IPS DF 6.9 (cell line): ENCODE data around the gene LRP4.

Experiments used
- DNase-seq: peaks from one replicate; pipeline ENCODE4 v3.0.0-alpha.2; 2013; ENCODE audit warnings: low read depth, low spot score
- H3K27ac ChIP-seq: one replicate; pipeline ENCODE4 v1.5.1; 2013; ENCODE audit warnings: low read length, control low read depth
- H3K27me3 ChIP-seq: 2 replicates; pipeline ENCODE4 v1.6.1; 2013; ENCODE audit warnings: mild to moderate bottlenecking, low read length; ENCODE audit not compliant: control insufficient read depth, insufficient read depth
- H3K36me3 ChIP-seq: 2 replicates; pipeline ENCODE4 v1.6.1; 2013; ENCODE audit warnings: low read length; ENCODE audit not compliant: control insufficient read depth, insufficient read depth
- H3K4me1 ChIP-seq: 2 replicates; pipeline ENCODE4 v1.6.1; 2013; ENCODE audit warnings: low read length; ENCODE audit not compliant: control insufficient read depth, insufficient read depth
- H3K4me3 ChIP-seq: 2 replicates; pipeline ENCODE4 v1.5.1; 2013; ENCODE audit warnings: mild to moderate bottlenecking, low read length
- H3K9me3 ChIP-seq: 2 replicates; pipeline ENCODE4 v1.6.1; 2013; ENCODE audit warnings: low read length, inconsistent platforms; ENCODE audit not compliant: control insufficient read depth, insufficient read depth
- WGBS: extraction: QIAGEN DNeasy Blood & Tissue Kit; methylation state at CpG from one replicate; pipeline ENCODE4 v1.1.7; 2013; ENCODE audit warnings: mixed read lengths, missing lambda C conversion rate; ENCODE audit not compliant: insufficient read length, insufficient coverage; 5-methylcytosine and 5-hydroxymethylcytosine counted together

Gene LRP4

GRCh38 chr11:46876471-46876870 is 41.9 kb downstream of the LRP4 start:
- no peak for DNase-seq
- Histone ChIP-seq H3K27me3 (no peaks in the 10 kb centered on the region), H3K9me3 (no peaks in the 10 kb centered on the region), H3K4me3 (no peak overlapping the region), H3K27ac (no peak overlapping the region), H3K36me3 (peaks cover 26% of the 10 kb centered on the region), H3K4me1 (no peaks in the 10 kb centered on the region)
- no CpG with 5 or more reads among the region's 11 CpGs for WGBS

GRCh38 chr11:46874586-46874985 is 43.8 kb downstream of the LRP4 start:
- H3K4me3 ChIP-seq: no peak overlapping the region
- no CpG with 5 or more reads among the region's 6 CpGs for WGBS
- H3K4me1 ChIP-seq: no peaks in the 10 kb centered on the region
- no peak for DNase-seq
- H3K36me3 ChIP-seq: peaks cover 26% of the 10 kb centered on the region
- H3K9me3 ChIP-seq: no peaks in the 10 kb centered on the region
- H3K27me3 ChIP-seq: no peaks in the 10 kb centered on the region
- H3K27ac ChIP-seq: no peak overlapping the region

GRCh38 chr11:46868912-46869311 is 49.4 kb downstream of the LRP4 start:
- no peaks in the 10 kb centered on the region for H3K4me1 ChIP-seq
- peaks cover 13% of the 10 kb centered on the region; the same call in 1 of the 2 replicates for H3K36me3 ChIP-seq
- no peak overlapping the region for H3K4me3 ChIP-seq
- WGBS: no CpG with 5 or more reads among the region's 6 CpGs
- H3K27ac ChIP-seq: no peak overlapping the region
- no peak for DNase-seq
- no peaks in the 10 kb centered on the region for H3K9me3 ChIP-seq
- no peaks in the 10 kb centered on the region for H3K27me3 ChIP-seq

DNA sequence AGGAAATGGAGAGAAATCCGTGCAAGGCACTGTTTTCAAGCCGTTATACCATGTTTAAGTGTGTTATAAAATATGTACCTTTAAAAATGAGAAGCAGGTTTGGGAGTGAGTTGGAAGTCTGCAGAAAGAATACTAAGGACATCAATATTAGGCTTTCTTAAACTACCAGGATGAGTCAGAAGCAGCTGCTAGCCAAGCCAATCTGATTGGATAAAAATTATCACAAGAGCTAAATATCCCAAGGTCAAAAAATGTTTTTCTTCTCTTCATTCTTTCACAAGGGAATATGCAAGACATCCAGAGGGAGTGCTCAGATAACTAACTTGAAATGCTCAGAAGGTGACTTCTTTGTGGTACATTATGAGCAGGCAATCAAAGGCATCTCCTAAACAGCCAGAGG is 53.0 kb downstream of the LRP4 start:
- Histone ChIP-seq H3K9me3 (no peaks in the 10 kb centered on the region), H3K27me3 (no peaks in the 10 kb centered on the region), H3K4me3 (no peak overlapping the region), H3K27ac (no peak overlapping the region), H3K4me1 (no peaks in the 10 kb centered on the region), H3K36me3 (peaks cover 8% of the 10 kb centered on the region; the same call in 1 of the 2 replicates)
- no CpG with 5 or more reads among the region's 2 CpGs for WGBS
- no peak for DNase-seq

DNA sequence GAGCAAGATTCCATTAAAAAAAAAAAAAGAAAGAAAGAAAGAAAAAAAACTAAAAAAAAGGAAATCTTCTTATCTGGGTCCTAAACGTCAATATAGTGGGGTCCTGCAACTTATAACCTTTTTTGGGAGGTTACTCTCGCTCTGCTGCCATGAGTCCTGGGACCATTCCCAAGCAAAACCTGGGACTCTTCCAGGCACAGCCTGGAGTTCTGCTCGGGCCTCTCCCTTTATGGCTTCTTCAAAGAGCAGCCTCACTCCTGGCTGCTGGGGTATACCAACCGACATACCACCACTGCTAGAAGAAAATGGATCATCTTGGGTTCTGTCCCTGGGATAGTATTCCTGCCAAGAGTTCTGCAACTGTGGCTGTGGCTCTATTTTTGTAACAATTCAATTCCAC is 58.1 kb downstream of the LRP4 start:
- Histone ChIP-seq H3K27ac (no peak overlapping the region), H3K4me1 (no peaks in the 10 kb centered on the region), H3K4me3 (no peak overlapping the region), H3K27me3 (no peaks in the 10 kb centered on the region), H3K9me3 (no peaks in the 10 kb centered on the region), H3K36me3 (peaks cover 9% of the 10 kb centered on the region; the same call in 1 of the 2 replicates)
- WGBS: no CpG with 5 or more reads among the region's 4 CpGs
- DNase-seq: no peak

GRCh38 chr11:46858920-46859546 is 59.3 kb downstream of the LRP4 start:
- H3K36me3 ChIP-seq: peaks cover 9% of the 10 kb centered on the region; the same call in 1 of the 2 replicates
- no CpG with 5 or more reads among the region's 12 CpGs for WGBS
- no peaks in the 10 kb centered on the region for H3K27me3 ChIP-seq
- DNase-seq: no peak
- H3K27ac ChIP-seq: no peak overlapping the region
- H3K4me3 ChIP-seq: no peak overlapping the region
- no peaks in the 10 kb centered on the region for H3K9me3 ChIP-seq
- H3K4me1 ChIP-seq: no peaks in the 10 kb centered on the region

DNA sequence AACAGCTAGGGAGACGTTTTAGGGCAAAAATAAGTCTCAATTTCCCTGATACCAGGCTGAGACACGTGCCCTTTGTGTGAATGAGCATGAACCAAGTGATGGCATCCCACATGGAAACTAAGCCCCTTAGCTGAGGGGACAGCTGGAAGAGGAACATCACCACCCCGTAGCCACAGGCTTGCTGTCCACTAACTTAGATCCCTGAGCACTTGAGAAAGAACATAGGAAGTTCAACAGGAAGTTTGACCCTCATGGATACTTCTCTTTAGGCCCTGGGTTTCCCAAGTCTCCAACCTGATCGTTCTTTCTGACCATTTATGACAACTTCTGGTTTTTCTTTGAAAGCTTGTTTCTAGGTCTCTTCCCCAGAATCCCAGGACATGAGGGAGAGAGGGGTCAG is 60.7 kb downstream of the LRP4 start:
- H3K4me1 ChIP-seq: no peaks in the 10 kb centered on the region
- H3K4me3 ChIP-seq: no peak overlapping the region
- no CpG with 5 or more reads among the region's 4 CpGs for WGBS
- H3K27me3 ChIP-seq: no peaks in the 10 kb centered on the region
- H3K9me3 ChIP-seq: no peaks in the 10 kb centered on the region
- DNase-seq: no peak
- H3K27ac ChIP-seq: no peak overlapping the region
- peaks cover 4% of the 10 kb centered on the region; the same call in 1 of the 2 replicates for H3K36me3 ChIP-seq

GRCh38 chr11:46856605-46857343 is 61.6 kb downstream of the LRP4 start:
- no CpG with 5 or more reads among the region's 5 CpGs for WGBS
- Histone ChIP-seq H3K27me3 (no peaks in the 10 kb centered on the region), H3K4me3 (no peak overlapping the region), H3K9me3 (no peaks in the 10 kb centered on the region), H3K4me1 (no peaks in the 10 kb centered on the region), H3K27ac (no peak overlapping the region), H3K36me3 (peaks cover 4% of the 10 kb centered on the region; the same call in 1 of the 2 replicates)
- DNase-seq: no peak

GRCh38 chr11:46855863-46856262 is 62.5 kb downstream of the LRP4 start:
- DNase-seq: no peak
- no peaks in the 10 kb centered on the region for H3K27me3 ChIP-seq
- no peaks in the 10 kb centered on the region for H3K9me3 ChIP-seq
- no peak overlapping the region for H3K4me3 ChIP-seq
- H3K27ac ChIP-seq: no peak overlapping the region
- peaks cover 4% of the 10 kb centered on the region; the same call in 1 of the 2 replicates for H3K36me3 ChIP-seq
- no peaks in the 10 kb centered on the region for H3K4me1 ChIP-seq
- WGBS: no CpG with 5 or more reads among the region's 2 CpGs

- H3K4me1 ChIP-seq: no peaks in the 10 kb centered on the region
- peaks cover 4% of the 10 kb centered on the region; the same call in 1 of the 2 replicates for H3K36me3 ChIP-seq
- no peak overlapping the region for H3K4me3 ChIP-seq
- DNase-seq: no peak
- no peak overlapping the region for H3K27ac ChIP-seq
- no peaks in the 10 kb centered on the region for H3K27me3 ChIP-seq
- no CpG with 5 or more reads among the region's 3 CpGs for WGBS
- no peaks in the 10 kb centered on the region for H3K9me3 ChIP-seq
These were observed 63.2 kb downstream of the LRP4 start for GRCh38 chr11:46855167-46855566.
